ENCODE measurements around the gene TNK2. TPM values are rescaled to one million over a fixed set of nuclear protein-coding genes. Genes with fewer than 3 reads are reported as not detected.

TNK2 gene
- total RNA-seq, 2 donors from 2014 or later: 55.1 to 78.1 TPM

DNA sequence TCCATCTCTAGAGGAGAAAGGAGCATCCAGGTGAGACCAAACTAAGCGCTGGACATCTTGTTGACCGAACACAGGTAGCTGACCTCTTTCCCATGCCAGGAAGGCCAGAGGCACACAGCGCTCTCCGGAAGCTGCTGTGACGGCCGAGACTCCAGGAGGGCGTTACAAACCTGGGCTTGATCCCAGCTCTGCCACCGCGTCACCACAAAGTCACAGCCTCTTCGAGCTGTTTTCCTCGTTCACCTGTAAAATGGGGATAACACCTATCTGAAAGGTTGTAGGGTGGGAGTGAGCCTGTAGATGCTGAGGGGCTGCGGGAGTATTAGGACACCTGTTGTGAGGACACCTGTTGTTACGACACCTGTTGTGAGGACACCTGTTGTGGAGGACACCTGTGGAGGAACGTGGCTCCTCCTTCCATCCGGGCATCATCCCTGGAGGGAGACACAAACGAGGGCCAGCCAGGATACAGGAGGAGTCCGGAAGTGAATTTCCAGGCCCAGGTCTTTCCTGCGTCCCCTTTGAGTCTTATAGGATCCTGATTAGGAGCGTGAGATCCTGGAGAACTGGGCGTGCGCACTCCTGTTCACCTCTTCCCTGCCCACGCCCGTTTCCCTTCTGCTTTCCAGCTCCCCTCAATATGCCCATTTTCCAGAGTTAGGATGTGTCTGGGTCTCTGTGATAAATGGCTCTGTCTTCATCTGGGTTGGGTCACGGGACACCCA lies 94.3 kb downstream of the TNK2 start:
- H3K27ac Mint-ChIP-seq: no peak overlapping the region

More for the DNA sequence above, 94.3 kb downstream of the TNK2 start:
- H3K9me3 Mint-ChIP-seq: no peaks in the 10 kb centered on the region
- DNase-seq (ENCODE audit: low spot score in 2 of 2): no peak
- no peaks in the 10 kb centered on the region for H3K36me3 Mint-ChIP-seq
- no peak for ATAC-seq

Other genes with a start within 250 kb of the TNK2 start
- gene MUC20, start 187.6 kb downstream of the TNK2 start, total RNA-seq: 1 to 10 TPM; 2.2 to 3.6 TPM
- gene MUC4, start 96.6 kb downstream of the TNK2 start, total RNA-seq: under 1 TPM; 0.32 to 0.41 TPM
- 100 to 1,000 TPM; 396 to 546 TPM for gene TFRC, start 173.5 kb upstream of the TNK2 start, total RNA-seq